ENCODE data around the gene ADCY4.
A peak's percentile ranks its signal among the peaks of the same experiment; 100 is the strongest.

ADCY4 gene

GRCh38 chr14:24338843-24339242 is 4.0 kb upstream of the ADCY4 start:
- DNase-seq (ENCODE audit: low spot score), result no peak
- H2BK12ac ChIP-seq (ENCODE audit: low read length), result no peak overlapping the region
- H4K8ac ChIP-seq (ENCODE audit: low read depth, low read length), result no peak overlapping the region
- no peak overlapping the region for H3K9ac ChIP-seq (ENCODE audit: low read depth, low read length, poor library complexity)
- H2AFZ ChIP-seq (ENCODE audit: low read length), result no peak overlapping the region
- H3K27ac ChIP-seq (replicated peaks; ENCODE audit: low read length), result no peak overlapping the region
- H3K4me2 ChIP-seq (ENCODE audit: insufficient read depth, low read length, poor library complexity, severe bottlenecking), result no peak overlapping the region
- H2BK120ac ChIP-seq (ENCODE audit: low read depth, low read length), result no peak overlapping the region
- peak overlapping the region in 1 of 2 donors; percentile 69 for H3K4me3 ChIP-seq (ENCODE audit: low read length in 2 of 2)
- H3K4ac ChIP-seq (ENCODE audit: low read length), result no peak overlapping the region
- no CpG with 5 or more reads among the region's 14 CpGs for WGBS, 2 donors (ENCODE audit: extremely low coverage in 2 of 2, insufficient read length in 2 of 2, insufficient replicate concordance in 1 of 2)
- H3K79me1 ChIP-seq (ENCODE audit: low read depth, low read length), result no peaks in the 10 kb centered on the region
- no peak overlapping the region for H2BK15ac ChIP-seq (ENCODE audit: low read length)
- H3K36me3 ChIP-seq (replicated peaks in 1 of 2; ENCODE audit: control insufficient read depth in 2 of 2, insufficient read depth in 2 of 2, low read length in 2 of 2), result no peaks in the 10 kb centered on the region
- H3K4me1 ChIP-seq (ENCODE audit: control insufficient read depth in 2 of 2, insufficient read depth in 1 of 2, low read depth in 1 of 2, low read length in 2 of 2), result peaks cover 4 to 12% of the 10 kb centered on the region in 2 donors
- peaks cover 34 to 94% (median 78%) of the 10 kb centered on the region in 3 experiments for H3K27me3 ChIP-seq (ENCODE audit: control insufficient read depth in 3 of 3, insufficient read depth in 3 of 3, low read depth in 1 of 3, low read length in 3 of 3)
- no peak overlapping the region for H2AK5ac ChIP-seq (ENCODE audit: low read depth, low read length)
- no peak overlapping the region for H3K14ac ChIP-seq (ENCODE audit: low read length)
- H2BK5ac ChIP-seq (ENCODE audit: low read length), result no peak overlapping the region
- H3K23ac ChIP-seq (ENCODE audit: low read depth, low read length, poor library complexity), result no peak overlapping the region
- H3K18ac ChIP-seq (ENCODE audit: low read length), result no peak overlapping the region
- H4K91ac ChIP-seq (ENCODE audit: low read depth, low read length, poor library complexity), result no peak overlapping the region
- no peaks in the 10 kb centered on the region for H3K9me3 ChIP-seq (replicated peaks in 1 of 2; ENCODE audit: control insufficient read depth in 2 of 2, insufficient read depth in 1 of 2, low read depth in 1 of 2, low read length in 2 of 2)

- H3K79me1 ChIP-seq (ENCODE audit: low read depth, low read length), result no peaks in the 10 kb centered on the region
- no peak for DNase-seq (ENCODE audit: low spot score)
- H3K27me3 ChIP-seq (ENCODE audit: control insufficient read depth in 3 of 3, insufficient read depth in 3 of 3, low read depth in 1 of 3, low read length in 3 of 3), result peaks cover 38 to 95% (median 89%) of the 10 kb centered on the region in 3 experiments
- H2BK5ac ChIP-seq (ENCODE audit: low read length), result no peak overlapping the region
- H3K4me2 ChIP-seq (ENCODE audit: insufficient read depth, low read length, poor library complexity, severe bottlenecking), result no peak overlapping the region
- no peak overlapping the region for H3K18ac ChIP-seq (ENCODE audit: low read length)
- H3K23ac ChIP-seq (ENCODE audit: low read depth, low read length, poor library complexity), result no peak overlapping the region
- H3K9ac ChIP-seq (ENCODE audit: low read depth, low read length, poor library complexity), result no peak overlapping the region
- H4K8ac ChIP-seq (ENCODE audit: low read depth, low read length), result no peak overlapping the region
- H3K14ac ChIP-seq (ENCODE audit: low read length), result no peak overlapping the region
- H2AK5ac ChIP-seq (ENCODE audit: low read depth, low read length), result no peak overlapping the region
- H3K27ac ChIP-seq (replicated peaks; ENCODE audit: low read length), result no peak overlapping the region
- H3K36me3 ChIP-seq (replicated peaks in 1 of 2; ENCODE audit: control insufficient read depth in 2 of 2, insufficient read depth in 2 of 2, low read length in 2 of 2), result no peaks in the 10 kb centered on the region
- no peak overlapping the region for H2BK12ac ChIP-seq (ENCODE audit: low read length)
- peaks cover 4 to 16% of the 10 kb centered on the region in 2 donors for H3K4me1 ChIP-seq (ENCODE audit: control insufficient read depth in 2 of 2, insufficient read depth in 1 of 2, low read depth in 1 of 2, low read length in 2 of 2)
- H4K91ac ChIP-seq (ENCODE audit: low read depth, low read length, poor library complexity), result no peak overlapping the region
- no peak overlapping the region for H3K4me3 ChIP-seq (ENCODE audit: low read length in 2 of 2)
- H2AFZ ChIP-seq (ENCODE audit: low read length), result no peak overlapping the region
- no peak overlapping the region for H2BK15ac ChIP-seq (ENCODE audit: low read length)
- H3K9me3 ChIP-seq (replicated peaks in 1 of 2; ENCODE audit: control insufficient read depth in 2 of 2, insufficient read depth in 1 of 2, low read depth in 1 of 2, low read length in 2 of 2), result no peaks in the 10 kb centered on the region
- WGBS, 2 donors (ENCODE audit: extremely low coverage in 2 of 2, insufficient read length in 2 of 2, insufficient replicate concordance in 1 of 2), result no CpG with 5 or more reads among the region's 8 CpGs
- H3K4ac ChIP-seq (ENCODE audit: low read length), result no peak overlapping the region
- H2BK120ac ChIP-seq (ENCODE audit: low read depth, low read length), result no peak overlapping the region
These were observed 2.9 kb upstream of the ADCY4 start for GRCh38 chr14:24337824-24338175.

- H2AK5ac ChIP-seq (ENCODE audit: low read depth, low read length), result no peak overlapping the region
- H3K4ac ChIP-seq (ENCODE audit: low read length), result no peak overlapping the region
- H2BK5ac ChIP-seq (ENCODE audit: low read length), result no peak overlapping the region
- no CpG with 5 or more reads among the region's 7 CpGs for WGBS, 2 donors (ENCODE audit: extremely low coverage in 2 of 2, insufficient read length in 2 of 2, insufficient replicate concordance in 1 of 2)
- no peaks in the 10 kb centered on the region for H3K79me1 ChIP-seq (ENCODE audit: low read depth, low read length)
- H3K4me2 ChIP-seq (ENCODE audit: insufficient read depth, low read length, poor library complexity, severe bottlenecking), result no peak overlapping the region
- no peaks in the 10 kb centered on the region for H3K9me3 ChIP-seq (replicated peaks in 1 of 2; ENCODE audit: control insufficient read depth in 2 of 2, insufficient read depth in 1 of 2, low read depth in 1 of 2, low read length in 2 of 2)
- peaks cover 5 to 20% of the 10 kb centered on the region in 2 donors for H3K4me1 ChIP-seq (ENCODE audit: control insufficient read depth in 2 of 2, insufficient read depth in 1 of 2, low read depth in 1 of 2, low read length in 2 of 2)
- no peak overlapping the region for H2BK120ac ChIP-seq (ENCODE audit: low read depth, low read length)
- H3K4me3 ChIP-seq (ENCODE audit: low read length in 2 of 2), result no peak overlapping the region
- no peak for DNase-seq (ENCODE audit: low spot score)
- H3K9ac ChIP-seq (ENCODE audit: low read depth, low read length, poor library complexity), result no peak overlapping the region
- peaks cover 38 to 97% (median 94%) of the 10 kb centered on the region in 3 experiments for H3K27me3 ChIP-seq (ENCODE audit: control insufficient read depth in 3 of 3, insufficient read depth in 3 of 3, low read depth in 1 of 3, low read length in 3 of 3)
- no peak overlapping the region for H4K91ac ChIP-seq (ENCODE audit: low read depth, low read length, poor library complexity)
- H3K18ac ChIP-seq (ENCODE audit: low read length), result no peak overlapping the region
- H3K14ac ChIP-seq (ENCODE audit: low read length), result no peak overlapping the region
- H4K8ac ChIP-seq (ENCODE audit: low read depth, low read length), result no peak overlapping the region
- H2AFZ ChIP-seq (ENCODE audit: low read length), result no peak overlapping the region
- H2BK12ac ChIP-seq (ENCODE audit: low read length), result no peak overlapping the region
- H3K23ac ChIP-seq (ENCODE audit: low read depth, low read length, poor library complexity), result no peak overlapping the region
- no peaks in the 10 kb centered on the region for H3K36me3 ChIP-seq (replicated peaks in 1 of 2; ENCODE audit: control insufficient read depth in 2 of 2, insufficient read depth in 2 of 2, low read length in 2 of 2)
- no peak overlapping the region for H2BK15ac ChIP-seq (ENCODE audit: low read length)
- H3K27ac ChIP-seq (replicated peaks; ENCODE audit: low read length), result no peak overlapping the region
These were observed 2.4 kb upstream of the ADCY4 start for GRCh38 chr14:24337144-24337823.

- Histone ChIP-seq H2BK5ac (ENCODE audit: low read length) (no peak overlapping the region), H2BK120ac (ENCODE audit: low read depth, low read length) (no peak overlapping the region), H3K18ac (ENCODE audit: low read length) (peak overlapping the region; percentile 52), H3K4me2 (ENCODE audit: insufficient read depth, low read length, poor library complexity, severe bottlenecking) (no peak overlapping the region), H2AFZ (ENCODE audit: low read length) (no peak overlapping the region), H3K79me1 (ENCODE audit: low read depth, low read length) (no peaks in the 10 kb centered on the region), H4K91ac (ENCODE audit: low read depth, low read length, poor library complexity) (no peak overlapping the region), H3K4me3 (ENCODE audit: low read length in 2 of 2) (no peak overlapping the region), H3K36me3 (replicated peaks in 1 of 2; ENCODE audit: control insufficient read depth in 2 of 2, insufficient read depth in 2 of 2, low read length in 2 of 2) (no peaks in the 10 kb centered on the region), H3K9me3 (replicated peaks in 1 of 2; ENCODE audit: control insufficient read depth in 2 of 2, insufficient read depth in 1 of 2, low read depth in 1 of 2, low read length in 2 of 2) (no peaks in the 10 kb centered on the region), H2AK5ac (ENCODE audit: low read depth, low read length) (no peak overlapping the region), H3K27ac (replicated peaks; ENCODE audit: low read length) (no peak overlapping the region), H3K4ac (ENCODE audit: low read length) (no peak overlapping the region), H3K27me3 (ENCODE audit: control insufficient read depth in 3 of 3, insufficient read depth in 3 of 3, low read depth in 1 of 3, low read length in 3 of 3) (peaks cover 35 to 100% (median 99%) of the 10 kb centered on the region in 3 experiments), H2BK15ac (ENCODE audit: low read length) (no peak overlapping the region), H3K14ac (ENCODE audit: low read length) (no peak overlapping the region), H4K8ac (ENCODE audit: low read depth, low read length) (no peak overlapping the region), H2BK12ac (ENCODE audit: low read length) (no peak overlapping the region), H3K9ac (ENCODE audit: low read depth, low read length, poor library complexity) (no peak overlapping the region), H3K23ac (ENCODE audit: low read depth, low read length, poor library complexity) (no peak overlapping the region), H3K4me1 (ENCODE audit: control insufficient read depth in 2 of 2, insufficient read depth in 1 of 2, low read depth in 1 of 2, low read length in 2 of 2) (peaks cover 5 to 21% of the 10 kb centered on the region in 2 donors)
- WGBS, 2 donors (ENCODE audit: extremely low coverage in 2 of 2, insufficient read length in 2 of 2, insufficient replicate concordance in 1 of 2), result no CpG with 5 or more reads among the region's 12 CpGs
- no peak for DNase-seq (ENCODE audit: low spot score)
These were observed 745 bp upstream of the ADCY4 start for GRCh38 chr14:24335461-24336171.
